T-helper 2 cell treated with Interferon-gamma antibody and Interleukin-4, amounts not matched to agents 5 μg/mL and 100 μg/mL, for 36 hours (primary cell): Measurements from ENCODE around the gene TMEM214.

ENCODE experiments used
- DNase-seq: peaks from one replicate; pipeline ENCODE4 v3.0.0; 2021; ENCODE audit warnings: low spot score
- H3K27ac Mint-ChIP-seq: one replicate; pipeline ENCODE4 v1.8.0; 2021; ENCODE audit warnings: mild to moderate bottlenecking, mixed read lengths
- H3K27me3 Mint-ChIP-seq: one replicate; pipeline ENCODE4 v1.8.0; 2021; ENCODE audit warnings: low read depth, mixed read lengths
- H3K36me3 Mint-ChIP-seq: one replicate; pipeline ENCODE4 v1.8.0; 2021; ENCODE audit warnings: low read depth, mixed read lengths
- H3K4me1 Mint-ChIP-seq: one replicate; pipeline ENCODE4 v1.8.0; 2021; ENCODE audit warnings: low read depth, mixed read lengths
- H3K4me3 Mint-ChIP-seq: one replicate; pipeline ENCODE4 v1.8.0; 2022; ENCODE audit warnings: mild to moderate bottlenecking, moderate library complexity, mixed read lengths
- H3K9me3 Mint-ChIP-seq: one replicate; pipeline ENCODE4 v1.8.0; 2021; ENCODE audit warnings: mixed read lengths

Gene TMEM214, protein sequence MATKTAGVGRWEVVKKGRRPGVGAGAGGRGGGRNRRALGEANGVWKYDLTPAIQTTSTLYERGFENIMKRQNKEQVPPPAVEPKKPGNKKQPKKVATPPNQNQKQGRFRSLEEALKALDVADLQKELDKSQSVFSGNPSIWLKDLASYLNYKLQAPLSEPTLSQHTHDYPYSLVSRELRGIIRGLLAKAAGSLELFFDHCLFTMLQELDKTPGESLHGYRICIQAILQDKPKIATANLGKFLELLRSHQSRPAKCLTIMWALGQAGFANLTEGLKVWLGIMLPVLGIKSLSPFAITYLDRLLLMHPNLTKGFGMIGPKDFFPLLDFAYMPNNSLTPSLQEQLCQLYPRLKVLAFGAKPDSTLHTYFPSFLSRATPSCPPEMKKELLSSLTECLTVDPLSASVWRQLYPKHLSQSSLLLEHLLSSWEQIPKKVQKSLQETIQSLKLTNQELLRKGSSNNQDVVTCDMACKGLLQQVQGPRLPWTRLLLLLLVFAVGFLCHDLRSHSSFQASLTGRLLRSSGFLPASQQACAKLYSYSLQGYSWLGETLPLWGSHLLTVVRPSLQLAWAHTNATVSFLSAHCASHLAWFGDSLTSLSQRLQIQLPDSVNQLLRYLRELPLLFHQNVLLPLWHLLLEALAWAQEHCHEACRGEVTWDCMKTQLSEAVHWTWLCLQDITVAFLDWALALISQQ

DNA sequence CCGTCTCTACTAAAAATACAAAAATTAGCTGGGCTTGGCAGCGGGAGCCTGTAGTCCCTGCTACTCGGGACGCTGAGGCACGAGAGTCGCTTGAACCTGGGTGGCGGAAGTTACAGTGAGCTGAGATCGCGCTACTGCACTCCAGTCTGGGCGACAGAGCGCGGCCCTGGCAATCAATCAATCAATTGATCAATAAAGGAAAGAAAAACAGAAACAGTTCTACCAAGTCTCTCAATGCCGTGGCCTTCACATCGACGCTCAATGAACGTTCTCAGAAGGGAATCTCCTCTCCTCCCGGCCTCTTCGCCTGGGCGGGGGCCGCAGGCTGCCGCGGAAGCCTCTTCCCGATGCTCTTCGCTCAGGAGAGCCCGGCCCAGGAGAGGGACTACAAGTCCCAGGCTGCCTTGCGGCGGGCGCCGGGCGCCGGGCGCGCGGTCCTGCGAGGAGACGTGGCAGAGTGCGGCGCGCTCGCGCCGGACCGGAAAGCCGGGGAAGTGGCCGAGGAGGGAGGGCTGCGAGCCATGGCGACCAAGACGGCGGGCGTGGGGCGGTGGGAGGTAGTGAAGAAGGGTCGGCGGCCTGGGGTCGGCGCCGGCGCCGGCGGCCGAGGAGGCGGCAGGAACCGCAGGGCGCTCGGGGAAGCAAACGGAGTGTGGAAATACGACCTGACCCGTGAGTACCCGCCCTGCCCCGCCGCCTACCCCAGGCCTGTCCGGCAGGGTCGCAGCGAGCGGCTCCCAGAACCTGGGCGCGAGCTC, at the start of gene TMEM214:
TMEM214 (plus strand) TSS at position 471 of the 758 bp plus-strand sequence; CDS start at position 522, 51 bp downstream.
- peaks cover 39% of the 10 kb centered on the region for H3K4me1 Mint-ChIP-seq
- no peaks in the 10 kb centered on the region for H3K9me3 Mint-ChIP-seq
- H3K36me3 Mint-ChIP-seq = peaks cover 48% of the 10 kb centered on the region
- no peaks in the 10 kb centered on the region for H3K27me3 Mint-ChIP-seq
- H3K4me3 Mint-ChIP-seq = peak within 1 kb of the TSS; percentile 96
- DNase-seq = peak; percentile 88
- H3K27ac Mint-ChIP-seq = peak within 1 kb of the TSS; percentile 90

DNA sequence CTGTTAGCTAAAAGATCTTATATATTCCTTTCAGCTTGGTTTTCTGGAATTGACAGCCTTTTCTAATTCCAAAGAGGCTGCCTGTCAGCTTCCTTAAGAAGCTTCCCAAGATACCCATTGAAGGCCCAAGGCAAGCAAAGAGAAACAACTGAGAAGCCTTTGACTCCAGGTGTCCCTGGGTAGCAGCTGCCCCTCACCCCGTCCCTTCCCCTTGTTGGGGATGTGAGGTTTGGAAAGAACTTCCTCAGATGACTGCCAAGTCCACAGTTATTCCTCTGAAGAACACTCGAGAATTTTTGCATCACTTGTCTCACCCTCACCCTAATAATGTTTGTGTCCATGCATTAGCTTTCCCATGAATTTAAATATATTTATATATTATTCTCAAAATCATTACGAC, 49.0 kb upstream of the TMEM214 start:
- Mint-ChIP-seq H3K27me3 (peaks cover 9% of the 10 kb centered on the region), H3K36me3 (no peaks in the 10 kb centered on the region), H3K9me3 (no peaks in the 10 kb centered on the region), H3K4me1 (no peaks in the 10 kb centered on the region), H3K27ac (no peak overlapping the region), H3K4me3 (no peak overlapping the region)
- DNase-seq = no peak

DNA sequence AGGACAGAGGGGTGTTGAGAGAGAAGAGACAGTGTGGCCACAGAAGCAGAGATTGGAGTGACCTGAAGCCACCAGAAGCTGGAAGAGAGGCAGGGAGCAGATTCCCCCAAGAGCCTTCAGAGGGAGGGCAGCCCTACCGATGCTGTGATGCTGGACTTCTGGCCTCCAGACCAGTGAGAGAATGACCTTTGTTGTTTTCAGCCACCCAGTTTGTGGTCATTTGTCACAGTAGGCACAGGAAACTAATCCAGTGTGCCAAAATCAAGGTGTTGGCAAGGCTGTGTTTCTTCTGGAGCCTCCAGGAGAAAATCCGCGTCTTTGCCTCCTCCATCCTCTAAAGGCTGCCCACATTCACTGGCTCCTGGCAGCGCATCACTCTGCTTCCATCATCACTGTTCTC, 47.0 kb upstream of the TMEM214 start:
- peaks cover 6% of the 10 kb centered on the region for H3K27me3 Mint-ChIP-seq
- H3K4me1 Mint-ChIP-seq = no peaks in the 10 kb centered on the region
- H3K36me3 Mint-ChIP-seq = no peaks in the 10 kb centered on the region
- DNase-seq = no peak
- H3K27ac Mint-ChIP-seq = no peak overlapping the region
- no peak overlapping the region for H3K4me3 Mint-ChIP-seq
- no peaks in the 10 kb centered on the region for H3K9me3 Mint-ChIP-seq

DNA sequence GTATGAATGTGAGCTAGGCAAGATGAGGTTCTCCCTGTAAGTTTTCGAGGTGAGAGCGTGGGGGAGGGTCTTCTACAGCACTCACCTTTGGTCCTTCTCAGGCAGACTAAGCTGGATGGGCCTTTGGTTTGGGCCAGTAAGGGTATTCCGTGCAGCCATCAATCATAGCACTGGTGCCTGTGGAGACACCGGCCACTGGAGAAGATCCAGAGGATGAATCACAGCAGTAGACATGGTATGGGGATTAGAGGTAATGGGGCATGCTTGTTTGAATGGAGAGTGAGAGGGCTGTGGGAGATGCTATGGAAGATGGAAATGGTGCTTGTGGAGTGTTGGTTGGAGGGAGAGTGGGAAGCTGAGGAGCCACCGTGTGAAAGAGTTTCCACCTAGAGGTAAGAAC, 46.2 kb upstream of the TMEM214 start:
- no peaks in the 10 kb centered on the region for H3K9me3 Mint-ChIP-seq
- H3K4me3 Mint-ChIP-seq = no peak overlapping the region
- no peaks in the 10 kb centered on the region for H3K4me1 Mint-ChIP-seq
- no peak for DNase-seq
- H3K27me3 Mint-ChIP-seq = peaks cover 6% of the 10 kb centered on the region
- no peak overlapping the region for H3K27ac Mint-ChIP-seq
- no peaks in the 10 kb centered on the region for H3K36me3 Mint-ChIP-seq

DNA sequence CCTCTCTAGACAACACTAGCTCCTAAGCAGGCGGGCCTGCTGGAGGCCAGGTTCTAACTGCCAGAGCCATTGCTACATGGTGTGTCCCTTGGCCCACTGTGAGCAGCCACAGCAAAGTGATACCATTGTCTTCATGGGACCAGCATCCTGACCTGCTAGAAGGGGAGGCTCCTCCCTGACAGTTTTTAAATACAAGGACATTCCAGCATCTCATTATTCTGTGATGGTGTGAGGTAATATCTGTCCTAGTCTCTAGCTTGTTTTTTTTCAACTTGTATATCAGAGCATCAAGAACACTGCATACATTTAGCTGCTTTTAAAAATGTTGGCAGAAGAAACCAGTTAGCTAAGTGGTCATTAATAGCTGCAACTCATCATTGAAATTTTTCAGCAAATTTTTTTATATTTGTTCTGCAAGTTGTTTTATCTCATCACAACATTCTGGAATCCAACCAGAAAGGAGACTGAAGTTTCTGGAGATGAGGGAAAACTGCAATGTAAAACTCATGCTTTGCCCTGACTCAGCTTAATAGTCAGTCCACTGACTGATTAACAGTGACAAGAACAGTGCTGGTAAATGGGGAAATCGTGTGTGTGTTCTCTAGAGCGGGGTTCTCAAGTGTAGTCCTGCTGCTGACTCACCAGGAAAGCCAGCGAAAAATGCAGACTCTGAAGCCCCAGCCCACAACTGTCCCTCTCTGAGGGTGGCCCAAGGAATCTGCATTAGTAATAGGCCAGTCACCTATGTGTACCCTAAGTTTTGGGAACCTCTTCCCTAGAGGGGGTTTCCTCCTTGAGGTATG, 44.5 kb upstream of the TMEM214 start:
- Mint-ChIP-seq H3K4me1 (no peaks in the 10 kb centered on the region), H3K9me3 (no peaks in the 10 kb centered on the region), H3K27me3 (peaks cover 8% of the 10 kb centered on the region), H3K4me3 (no peak overlapping the region), H3K36me3 (no peaks in the 10 kb centered on the region), H3K27ac (no peak overlapping the region)
- no peak for DNase-seq

DNA sequence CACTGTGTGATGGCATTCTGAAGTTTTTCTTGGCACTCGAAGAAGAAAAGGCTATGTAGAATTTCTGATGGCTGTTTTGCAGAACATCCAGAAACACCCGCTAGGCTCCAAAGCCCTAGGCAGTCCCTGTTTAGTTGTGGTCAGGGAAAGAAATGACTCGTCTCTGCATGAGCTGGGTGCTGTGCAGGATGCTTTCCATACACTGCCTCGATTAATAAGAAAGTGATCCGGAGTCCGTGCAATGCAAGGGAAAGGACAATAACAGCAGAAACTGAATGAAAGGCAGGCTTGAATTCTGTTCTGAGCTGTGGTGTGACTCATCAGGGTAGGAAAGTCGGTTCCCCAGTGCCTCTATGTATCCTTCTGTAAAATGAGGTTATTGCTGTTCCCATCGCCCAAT, 43.6 kb upstream of the TMEM214 start:
- H3K9me3 Mint-ChIP-seq = no peaks in the 10 kb centered on the region
- H3K27me3 Mint-ChIP-seq = peaks cover 8% of the 10 kb centered on the region
- H3K4me1 Mint-ChIP-seq = no peaks in the 10 kb centered on the region
- H3K36me3 Mint-ChIP-seq = no peaks in the 10 kb centered on the region
- H3K27ac Mint-ChIP-seq = no peak overlapping the region
- DNase-seq = no peak
- H3K4me3 Mint-ChIP-seq = no peak overlapping the region

DNA sequence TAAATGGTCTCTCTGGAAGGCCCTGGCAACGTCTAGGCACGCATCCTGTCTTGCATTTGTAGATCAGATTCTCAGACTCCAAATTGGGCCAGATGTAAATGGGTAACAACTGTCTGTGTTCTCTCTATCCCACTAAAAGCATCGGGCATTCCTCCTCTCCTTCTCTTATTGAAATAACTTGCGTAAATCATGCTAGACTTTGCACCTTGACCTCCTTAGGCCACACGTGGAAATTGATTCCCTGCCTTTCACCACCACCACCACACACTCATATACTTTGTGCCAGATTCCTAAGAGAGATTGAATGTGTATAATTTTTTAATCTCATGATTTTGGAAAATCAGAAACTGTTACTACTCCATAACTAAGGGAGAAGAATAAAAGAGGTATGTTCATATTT, 41.0 kb upstream of the TMEM214 start:
- no peak overlapping the region for H3K4me3 Mint-ChIP-seq
- no peaks in the 10 kb centered on the region for H3K9me3 Mint-ChIP-seq
- no peaks in the 10 kb centered on the region for H3K36me3 Mint-ChIP-seq
- H3K4me1 Mint-ChIP-seq = no peaks in the 10 kb centered on the region
- DNase-seq = no peak
- H3K27ac Mint-ChIP-seq = no peak overlapping the region
- peaks cover 8% of the 10 kb centered on the region for H3K27me3 Mint-ChIP-seq

DNA sequence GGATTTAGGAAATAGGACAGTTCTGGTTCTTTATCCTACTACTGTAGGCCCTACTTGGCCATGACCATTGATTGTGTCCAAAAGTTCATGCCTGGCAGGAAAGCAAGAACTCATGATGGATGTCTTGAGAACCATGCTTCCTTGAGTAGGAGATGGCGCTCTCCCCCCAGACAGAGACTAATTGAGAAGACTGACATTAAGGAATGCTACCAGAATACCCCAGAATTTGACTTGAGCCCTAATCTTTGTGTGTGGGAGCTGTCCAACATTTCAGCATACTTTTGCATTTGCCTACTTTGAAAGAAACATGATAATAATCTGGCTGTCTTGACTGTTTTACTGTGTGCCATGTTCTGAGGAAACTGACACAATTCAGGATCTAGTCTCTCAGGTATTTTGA, 39.0 kb upstream of the TMEM214 start:
- Mint-ChIP-seq H3K27me3 (peaks cover 11% of the 10 kb centered on the region), H3K9me3 (no peaks in the 10 kb centered on the region), H3K4me3 (no peak overlapping the region), H3K27ac (no peak overlapping the region), H3K36me3 (no peaks in the 10 kb centered on the region), H3K4me1 (no peaks in the 10 kb centered on the region)
- DNase-seq = no peak

DNA sequence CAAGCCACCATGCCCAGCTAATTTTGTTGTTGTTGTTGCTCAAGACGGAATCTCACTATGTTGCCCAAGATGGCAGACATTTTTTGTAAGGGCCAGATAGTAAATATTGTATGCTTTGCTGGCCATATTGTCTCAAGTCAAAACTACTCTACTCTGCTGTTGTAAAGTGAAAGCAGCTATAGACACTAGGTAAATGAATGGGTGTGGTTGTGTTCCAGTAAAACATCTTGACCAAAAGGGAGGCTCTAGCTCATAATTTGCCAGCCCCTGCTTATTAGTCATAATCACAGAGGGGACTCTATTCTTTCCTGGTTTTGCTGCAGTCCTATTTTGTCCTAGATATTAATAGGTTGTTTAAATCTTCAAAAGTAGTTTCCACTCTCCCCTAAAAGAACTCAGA, 37.8 kb upstream of the TMEM214 start:
- peaks cover 10% of the 10 kb centered on the region for H3K27me3 Mint-ChIP-seq
- H3K27ac Mint-ChIP-seq = no peak overlapping the region
- H3K9me3 Mint-ChIP-seq = no peaks in the 10 kb centered on the region
- H3K4me3 Mint-ChIP-seq = no peak overlapping the region
- no peaks in the 10 kb centered on the region for H3K4me1 Mint-ChIP-seq
- H3K36me3 Mint-ChIP-seq = no peaks in the 10 kb centered on the region
- DNase-seq = no peak

GRCh38 chr2:26997394-26997793, 35.4 kb upstream of the TMEM214 start:
- Mint-ChIP-seq H3K36me3 (no peaks in the 10 kb centered on the region), H3K27me3 (peaks cover 16% of the 10 kb centered on the region), H3K4me3 (no peak overlapping the region), H3K9me3 (no peaks in the 10 kb centered on the region), H3K4me1 (no peaks in the 10 kb centered on the region), H3K27ac (no peak overlapping the region)
- DNase-seq = no peak

DNA sequence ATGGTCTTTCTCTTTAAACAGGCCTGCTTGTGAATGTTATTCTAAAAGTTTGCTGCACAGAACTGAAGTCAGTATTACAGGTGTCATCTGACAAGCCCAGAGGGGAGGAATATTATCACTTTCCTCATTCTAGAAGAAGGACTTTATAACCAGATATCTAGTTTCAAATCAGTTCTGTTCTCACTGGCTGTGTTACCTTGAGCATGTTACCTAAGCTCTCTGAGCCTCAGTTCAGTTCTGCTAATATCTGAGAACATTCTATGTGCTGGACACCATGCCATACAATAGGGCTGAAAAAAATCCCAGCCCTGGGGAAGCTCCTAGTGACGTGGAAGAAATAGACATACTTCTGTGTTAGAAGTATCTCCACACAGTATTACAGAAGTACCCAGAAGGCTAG, 34.4 kb upstream of the TMEM214 start:
- H3K9me3 Mint-ChIP-seq = no peaks in the 10 kb centered on the region
- H3K4me3 Mint-ChIP-seq = no peak overlapping the region

DNA sequence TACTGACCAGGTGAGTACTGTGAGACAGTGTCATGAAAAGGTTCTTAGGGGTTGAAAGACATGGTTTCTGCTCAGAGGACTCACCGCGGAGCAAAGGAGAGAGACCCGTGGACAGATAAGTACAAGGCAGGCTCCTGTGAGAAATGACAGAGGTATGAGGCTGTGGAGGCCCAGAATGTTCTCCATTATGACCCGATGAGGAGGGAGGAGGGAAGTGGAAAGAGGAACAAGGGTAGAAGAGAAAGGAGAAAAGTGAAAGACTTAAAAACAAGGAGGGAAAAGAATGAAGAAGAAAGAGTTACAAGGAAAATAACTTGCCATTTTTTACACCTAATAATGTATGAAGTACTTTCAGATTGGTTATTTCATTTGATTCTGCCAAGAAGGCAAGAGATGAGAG, 32.5 kb upstream of the TMEM214 start:
- no peaks in the 10 kb centered on the region for H3K9me3 Mint-ChIP-seq
- no peak for DNase-seq

More for the DNA sequence above, 34.4 kb upstream of the TMEM214 start:
- no peaks in the 10 kb centered on the region for H3K36me3 Mint-ChIP-seq
- peaks cover 14% of the 10 kb centered on the region for H3K27me3 Mint-ChIP-seq
- H3K27ac Mint-ChIP-seq = no peak overlapping the region
- DNase-seq = no peak
- no peaks in the 10 kb centered on the region for H3K4me1 Mint-ChIP-seq

DNA sequence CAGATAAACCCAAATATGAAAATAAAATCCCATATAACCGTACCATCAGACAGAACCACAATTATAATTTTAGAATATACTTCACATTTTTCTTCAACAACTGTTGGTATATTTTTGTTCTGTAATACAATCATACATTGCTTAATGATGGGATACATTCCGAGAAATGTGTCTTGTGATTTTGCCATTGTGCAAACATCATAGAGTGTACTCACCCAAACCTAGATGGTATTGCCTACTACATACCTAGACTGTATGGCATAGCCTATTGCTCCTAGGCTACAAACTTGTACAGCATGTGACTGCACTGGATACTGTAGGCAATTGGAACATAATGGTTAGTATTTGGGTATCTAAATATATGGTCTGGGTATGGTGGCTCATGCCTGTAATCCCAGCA, 31.8 kb upstream of the TMEM214 start:
- H3K27me3 Mint-ChIP-seq = peaks cover 19% of the 10 kb centered on the region
- no peak overlapping the region for H3K4me3 Mint-ChIP-seq
- no peaks in the 10 kb centered on the region for H3K36me3 Mint-ChIP-seq
- DNase-seq = no peak
- no peak overlapping the region for H3K27ac Mint-ChIP-seq
- no peaks in the 10 kb centered on the region for H3K9me3 Mint-ChIP-seq
- no peaks in the 10 kb centered on the region for H3K4me1 Mint-ChIP-seq

More for the DNA sequence above, 32.5 kb upstream of the TMEM214 start:
- Mint-ChIP-seq H3K36me3 (no peaks in the 10 kb centered on the region), H3K4me1 (no peaks in the 10 kb centered on the region), H3K27me3 (peaks cover 15% of the 10 kb centered on the region), H3K4me3 (no peak overlapping the region), H3K27ac (no peak overlapping the region)
